Panc1 (cell line): ENCODE data around the gene LOC101059915. TPM values are rescaled to one million over a fixed set of nuclear protein-coding genes. Genes with fewer than 3 reads are reported as not detected.
"Not testable (repeated sequence)": the region's sequence is repeated elsewhere in the genome, so short reads cannot be mapped to it uniquely, and the experiment has no call there.

Source experiments
- ATAC-seq: fragments of 200-7000 bp; cut with Tn5 transposase; 2 replicates; pipeline ENCODE4 v1.9.1; 2020; ENCODE audit warnings: mild to moderate bottlenecking, moderate library complexity
- BruUV-seq: library from RNA; stranded (reverse); fragments of 400-500 nt; replicated peaks from 2 replicates; lab custom pipeline; 2021; lab: Mats Ljungman, UMichigan
- CTCF ChIA-PET: fragments of 300-600 bp; sonication (Branson Sonifier 250); formaldehyde crosslinking; loops from one replicate; lab custom pipeline; 2022; ENCODE audit warnings: antibody characterized with exemption; lab: Charles Lee
- POLR2A ChIA-PET: fragments of 300-600 bp; sonication (Branson Sonifier 250); formaldehyde crosslinking; loops from one replicate; lab custom pipeline; 2022; ENCODE audit warnings: antibody characterized with exemption; lab: Charles Lee
- DNase-seq: peaks from one replicate; pipeline ENCODE4 v3.0.0-alpha.2; 2010; ENCODE audit warnings: low read depth, low spot score
- H3K27ac ChIP-seq: 2 replicates; pipeline ENCODE4 v1.5.1; 2011; ENCODE audit warnings: mild to moderate bottlenecking, low read length, inconsistent platforms
- H3K27me3 ChIP-seq: fragments of 200-500 bp; sonication (Bioruptor generic); 2 replicates; pipeline ENCODE4 v1.6.0; 2014; ENCODE audit warnings: low read length, inconsistent platforms; ENCODE audit not compliant: control insufficient read depth, insufficient read depth
- H3K36me3 ChIP-seq: fragments of 200-500 bp; sonication (Bioruptor generic); 2 replicates; pipeline ENCODE4 v1.5.1; 2014; ENCODE audit warnings: inconsistent platforms, mild to moderate bottlenecking, low read length, moderate library complexity; ENCODE audit not compliant: control insufficient read depth, insufficient read depth
- H3K4me1 ChIP-seq: 2 replicates; pipeline ENCODE4 v1.5.1; 2011; ENCODE audit warnings: inconsistent platforms, mild to moderate bottlenecking, low read length, moderate library complexity; ENCODE audit not compliant: control insufficient read depth, insufficient read depth
- H3K4me3 ChIP-seq, 2 experiments: 2 replicates each; pipeline ENCODE4 v1.5.1; 2011 to 2012; ENCODE audit warnings: low read depth in 2 of 2, low read length in 2 of 2, mild to moderate bottlenecking in 2 of 2, inconsistent platforms in 1 of 2, moderate library complexity in 1 of 2
- H3K9me3 ChIP-seq: fragments of 200-500 bp; sonication (Bioruptor generic); 2 replicates; pipeline ENCODE4 v1.5.1; 2014; ENCODE audit warnings: low read depth, mild to moderate bottlenecking, inconsistent platforms, low read length, moderate library complexity; ENCODE audit not compliant: control insufficient read depth, insufficient read depth
- in situ Hi-C: cut with HindIII; loops from 2 replicates; pipeline ENCODE4 v1.10.0; 2016; ENCODE audit warnings: low sequenced_read_pairs, low pct_unique_long_range_greater_than_20kb
- intact Hi-C: fragments of 100-400 bp; cut with micrococcal nuclease; formaldehyde crosslinking; loops from one replicate; pipeline ENCODE4 v1.10.0; 2022; ENCODE audit not compliant: unreplicated experiment
- total RNA-seq: library from RNA; stranded (reverse); gene quantifications from one replicate; pipeline ENCODE4 v1.2.1, GENCODE V29; 2021; ENCODE audit not compliant: unreplicated experiment

LOC101059915 gene

GRCh38 chrX:71716323-71716722 lies 49.0 kb downstream of the LOC101059915 start:
- H3K4me3 ChIP-seq, intact Hi-C loops, H3K27ac ChIP-seq, H3K4me1 ChIP-seq, DNase-seq, H3K36me3 ChIP-seq, ATAC-seq, CTCF ChIA-PET, H3K9me3 ChIP-seq, BruUV-seq, H3K27me3 ChIP-seq, in situ Hi-C loops, POLR2A ChIA-PET: not testable (repeated sequence)

DNA sequence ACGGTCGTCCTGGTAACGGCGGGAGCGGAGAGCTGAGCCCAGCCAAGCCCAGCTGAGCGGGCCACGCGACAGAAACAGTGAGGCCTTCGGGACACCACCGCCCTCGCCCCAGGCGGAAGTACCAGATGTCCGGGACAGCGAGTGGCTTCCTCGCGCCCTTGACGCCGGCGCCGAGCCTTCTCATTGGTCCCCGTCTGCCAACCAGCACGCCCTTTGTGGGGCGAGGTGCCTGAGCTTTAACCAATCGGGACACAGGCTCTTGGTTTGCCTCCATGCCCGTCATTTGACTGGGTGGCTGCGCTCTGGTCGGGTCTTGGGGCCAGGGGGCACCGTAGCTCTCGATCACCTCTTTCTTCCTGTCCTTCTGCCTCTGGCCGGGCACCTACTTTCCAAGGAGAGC lies 50.8 kb downstream of the LOC101059915 start, which contains the start of gene CXorf49:
TSS of gene CXorf49 (minus strand) at position 101 of the 400 bp plus-strand sequence. CDS start 134 bp downstream, outside the sequence.
- DNase-seq, POLR2A ChIA-PET, in situ Hi-C loops, H3K4me1 ChIP-seq, ATAC-seq, H3K4me3 ChIP-seq, H3K36me3 ChIP-seq, intact Hi-C loops, CTCF ChIA-PET, H3K27me3 ChIP-seq, H3K27ac ChIP-seq, BruUV-seq, H3K9me3 ChIP-seq: not testable (repeated sequence)

- H3K4me1 ChIP-seq, intact Hi-C loops, BruUV-seq, in situ Hi-C loops, H3K27ac ChIP-seq, ATAC-seq, H3K36me3 ChIP-seq, CTCF ChIA-PET, H3K4me3 ChIP-seq, DNase-seq, H3K9me3 ChIP-seq, POLR2A ChIA-PET, H3K27me3 ChIP-seq: not testable (repeated sequence)
These were observed 51.8 kb downstream of the LOC101059915 start for GRCh38 chrX:71719195-71719594.

- in situ Hi-C loops, H3K4me3 ChIP-seq, DNase-seq, CTCF ChIA-PET, H3K4me1 ChIP-seq, H3K27ac ChIP-seq, ATAC-seq, POLR2A ChIA-PET, BruUV-seq, intact Hi-C loops, H3K36me3 ChIP-seq, H3K9me3 ChIP-seq, H3K27me3 ChIP-seq: not testable (repeated sequence)
These were observed 53.0 kb downstream of the LOC101059915 start for GRCh38 chrX:71720289-71720886.

Other genes with a start within 250 kb of the LOC101059915 start
- gene OGT, start 134.4 kb upstream of the LOC101059915 start, total RNA-seq = 174 TPM
- 4.0 TPM for gene GCNA, start 89.1 kb upstream of the LOC101059915 start, total RNA-seq
- gene CXCR3, start 49.0 kb upstream of the LOC101059915 start, total RNA-seq = not detected
- gene CXorf49, start 50.7 kb downstream of the LOC101059915 start, total RNA-seq = not detected
- not detected for gene CXorf49B, start 95.8 kb downstream of the LOC101059915 start, total RNA-seq
- gene NHSL2, start 243.3 kb downstream of the LOC101059915 start, total RNA-seq = 0.36 TPM